Measurements from ENCODE around the gene SORBS2.
A peak's percentile ranks its signal among the peaks of the same experiment; 100 is the strongest.
"Not testable (repeated sequence)": the region's sequence is repeated elsewhere in the genome, so short reads cannot be mapped to it uniquely, and the experiment has no call there.

SORBS2 gene, protein sequence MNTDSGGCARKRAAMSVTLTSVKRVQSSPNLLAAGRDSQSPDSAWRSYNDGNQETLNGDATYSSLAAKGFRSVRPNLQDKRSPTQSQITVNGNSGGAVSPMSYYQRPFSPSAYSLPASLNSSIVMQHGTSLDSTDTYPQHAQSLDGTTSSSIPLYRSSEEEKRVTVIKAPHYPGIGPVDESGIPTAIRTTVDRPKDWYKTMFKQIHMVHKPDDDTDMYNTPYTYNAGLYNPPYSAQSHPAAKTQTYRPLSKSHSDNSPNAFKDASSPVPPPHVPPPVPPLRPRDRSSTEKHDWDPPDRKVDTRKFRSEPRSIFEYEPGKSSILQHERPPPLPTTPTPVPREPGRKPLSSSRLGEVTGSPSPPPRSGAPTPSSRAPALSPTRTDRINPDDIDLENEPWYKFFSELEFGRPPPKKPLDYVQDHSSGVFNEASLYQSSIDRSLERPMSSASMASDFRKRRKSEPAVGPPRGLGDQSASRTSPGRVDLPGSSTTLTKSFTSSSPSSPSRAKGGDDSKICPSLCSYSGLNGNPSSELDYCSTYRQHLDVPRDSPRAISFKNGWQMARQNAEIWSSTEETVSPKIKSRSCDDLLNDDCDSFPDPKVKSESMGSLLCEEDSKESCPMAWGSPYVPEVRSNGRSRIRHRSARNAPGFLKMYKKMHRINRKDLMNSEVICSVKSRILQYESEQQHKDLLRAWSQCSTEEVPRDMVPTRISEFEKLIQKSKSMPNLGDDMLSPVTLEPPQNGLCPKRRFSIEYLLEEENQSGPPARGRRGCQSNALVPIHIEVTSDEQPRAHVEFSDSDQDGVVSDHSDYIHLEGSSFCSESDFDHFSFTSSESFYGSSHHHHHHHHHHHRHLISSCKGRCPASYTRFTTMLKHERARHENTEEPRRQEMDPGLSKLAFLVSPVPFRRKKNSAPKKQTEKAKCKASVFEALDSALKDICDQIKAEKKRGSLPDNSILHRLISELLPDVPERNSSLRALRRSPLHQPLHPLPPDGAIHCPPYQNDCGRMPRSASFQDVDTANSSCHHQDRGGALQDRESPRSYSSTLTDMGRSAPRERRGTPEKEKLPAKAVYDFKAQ (N-terminal part only)

DNA sequence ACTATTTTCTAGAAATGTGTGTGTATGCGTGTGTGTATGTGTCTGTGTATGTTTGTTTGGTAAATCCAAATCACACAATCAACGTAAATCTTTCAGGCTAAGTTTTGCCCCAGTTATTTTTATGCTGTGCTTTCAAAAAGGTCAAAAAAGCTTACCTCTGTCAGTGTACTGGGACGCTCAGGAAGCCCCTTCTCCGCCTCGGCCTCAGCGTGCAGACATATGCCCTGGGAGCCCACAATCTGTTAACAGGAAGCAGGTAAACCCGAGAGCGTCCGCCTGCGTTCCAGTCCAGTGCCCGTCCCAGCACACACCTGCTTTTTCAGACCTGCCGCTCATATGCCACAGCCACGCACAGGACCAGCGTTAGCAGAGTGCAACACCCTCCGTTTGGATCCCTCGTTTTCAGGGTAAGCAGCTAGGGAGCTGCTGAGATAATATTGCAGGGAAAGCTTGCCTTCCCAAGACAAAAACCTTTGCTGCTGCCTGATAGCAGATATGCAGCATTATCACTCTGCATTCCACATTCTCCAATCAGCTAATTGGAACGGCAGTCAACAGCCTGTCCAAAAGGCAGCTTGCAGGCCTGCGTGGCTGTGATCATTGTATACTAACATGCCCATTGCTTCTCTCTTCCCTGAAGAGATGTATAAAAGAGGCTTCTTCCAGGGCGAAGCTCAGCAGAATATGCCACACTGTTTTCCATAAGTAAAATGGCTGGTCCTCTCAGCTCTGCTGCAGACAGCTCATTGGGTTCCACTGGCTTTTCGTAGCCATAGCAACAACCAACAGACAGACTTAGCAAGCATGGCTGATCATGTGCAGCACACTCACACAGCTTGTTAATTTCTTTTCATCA, at the start of gene SORBS2:
Gene SORBS2 (minus strand): TSS at position 686 of the 856 bp plus-strand sequence. CDS start 121,623 bp downstream, outside the sequence.
- peak; percentile 81 for DNase-seq

DNA sequence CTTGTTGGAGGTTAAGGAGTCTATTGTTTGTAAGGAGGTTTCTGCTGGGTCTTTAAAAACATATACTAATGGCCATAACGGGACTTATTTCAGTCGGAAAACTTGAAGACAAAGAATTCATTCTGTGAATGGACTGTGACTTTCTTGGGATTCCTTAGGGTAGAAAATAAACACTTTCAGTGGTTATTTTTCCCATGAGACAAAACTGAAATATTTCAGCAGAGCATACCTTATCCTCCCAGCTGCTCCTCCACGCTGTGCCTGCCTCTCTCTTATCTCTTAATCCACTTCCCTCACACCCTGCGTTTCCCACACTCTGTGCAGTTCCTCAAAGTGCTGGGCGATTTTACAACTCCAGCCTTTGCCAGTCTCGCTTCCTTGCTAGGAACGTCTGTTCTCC, 47.1 kb upstream of the SORBS2 start:
- DNase-seq: no peak

DNA sequence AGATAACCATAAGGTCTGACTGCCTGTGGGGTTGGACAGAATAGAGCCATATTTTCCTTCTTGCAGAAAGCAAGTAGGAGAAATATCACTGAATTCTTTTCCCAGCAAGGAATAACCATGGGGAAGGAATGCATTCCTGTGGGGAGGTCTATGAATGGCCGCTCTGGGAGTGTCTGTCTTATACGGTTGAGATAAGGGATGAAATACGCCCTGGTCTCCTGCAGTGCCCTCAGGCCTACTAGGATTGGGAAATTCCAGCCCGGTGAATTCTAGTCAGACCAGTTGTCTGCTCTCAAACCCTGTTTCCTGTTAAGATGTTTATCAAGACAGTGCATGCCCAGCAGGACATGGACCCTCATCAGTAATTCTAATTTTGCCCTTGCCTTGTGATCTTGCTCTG, 45.6 kb upstream of the SORBS2 start:
- DNase-seq: not testable (repeated sequence)

DNA sequence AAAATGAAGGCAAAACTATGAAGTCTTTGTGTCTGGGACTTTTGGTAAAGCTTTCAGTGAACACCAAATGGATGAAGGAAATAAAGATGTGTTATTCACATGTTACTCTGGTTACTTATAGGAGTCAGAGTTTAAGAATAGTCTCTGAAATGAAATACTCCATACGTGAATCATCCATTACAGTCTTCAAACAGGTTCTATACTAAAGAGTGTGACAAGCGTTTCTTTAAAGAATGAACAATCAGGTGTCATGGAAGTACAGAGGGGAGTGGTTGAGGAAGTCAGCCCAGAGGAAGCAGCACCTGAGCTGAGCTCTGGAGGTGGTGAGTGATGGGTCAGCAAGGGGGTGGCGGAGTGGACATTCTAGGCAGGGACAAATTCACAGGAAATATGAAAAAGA, 41.8 kb upstream of the SORBS2 start:
- DNase-seq: no peak

DNA sequence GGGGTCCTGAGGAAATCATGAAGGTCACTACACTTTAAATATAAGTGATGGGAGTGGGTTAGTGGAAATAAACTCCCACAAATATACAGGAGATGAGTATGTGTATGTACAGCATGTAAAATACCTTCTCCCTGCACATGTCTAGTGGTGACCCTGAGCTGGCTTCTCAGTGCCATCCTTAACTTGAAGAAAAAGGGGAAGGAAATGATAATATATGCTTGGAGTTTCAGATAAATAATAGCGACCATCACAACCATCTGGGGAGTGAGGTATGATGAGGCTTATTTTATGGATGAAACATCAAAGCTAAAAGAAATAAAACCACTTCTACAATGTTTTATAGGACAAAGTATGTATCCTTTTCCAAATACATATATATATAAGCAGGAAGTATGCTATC, 41.0 kb upstream of the SORBS2 start:
- no peak for DNase-seq

DNA sequence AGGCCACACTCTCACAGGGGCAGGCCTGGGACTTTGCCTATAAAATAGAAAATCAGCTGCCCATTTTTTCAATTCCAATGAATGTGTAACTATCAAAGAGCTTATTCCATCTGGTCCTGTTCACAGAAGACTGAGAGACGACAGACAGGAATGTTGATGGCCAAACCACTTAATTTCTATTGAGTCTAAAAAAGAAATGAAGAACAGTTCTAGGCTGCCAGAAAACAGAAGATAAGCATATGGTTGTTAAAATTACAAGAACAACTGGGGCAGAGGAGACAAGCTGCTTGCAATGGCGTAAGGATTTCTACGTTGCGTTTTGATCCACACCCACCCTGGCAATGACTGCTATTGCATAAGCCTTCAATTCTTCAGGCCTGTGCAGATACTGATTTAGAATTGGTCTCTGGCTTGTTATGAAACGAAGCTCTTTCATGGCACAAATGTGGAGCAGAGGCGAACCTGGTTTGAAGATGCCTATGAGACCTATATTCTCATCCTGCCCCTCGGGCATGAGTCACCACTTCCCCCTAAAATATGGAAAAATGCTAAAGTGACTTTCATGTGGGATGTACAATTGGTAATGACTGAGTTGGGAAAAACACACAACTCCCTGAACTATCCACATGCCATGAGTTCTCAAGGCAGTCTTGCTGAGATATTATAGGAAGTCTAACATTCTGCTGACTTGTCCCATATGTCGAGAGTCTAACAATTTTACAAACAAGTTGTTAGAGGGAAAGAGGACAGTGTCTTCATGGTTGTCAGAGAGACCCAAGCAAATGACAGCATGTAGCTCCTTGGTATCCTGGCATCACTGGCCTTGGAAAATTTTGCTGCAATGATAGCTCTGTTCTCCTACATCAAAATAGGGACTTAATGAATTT, 37.9 kb upstream of the SORBS2 start:
- DNase-seq: no peak

DNA sequence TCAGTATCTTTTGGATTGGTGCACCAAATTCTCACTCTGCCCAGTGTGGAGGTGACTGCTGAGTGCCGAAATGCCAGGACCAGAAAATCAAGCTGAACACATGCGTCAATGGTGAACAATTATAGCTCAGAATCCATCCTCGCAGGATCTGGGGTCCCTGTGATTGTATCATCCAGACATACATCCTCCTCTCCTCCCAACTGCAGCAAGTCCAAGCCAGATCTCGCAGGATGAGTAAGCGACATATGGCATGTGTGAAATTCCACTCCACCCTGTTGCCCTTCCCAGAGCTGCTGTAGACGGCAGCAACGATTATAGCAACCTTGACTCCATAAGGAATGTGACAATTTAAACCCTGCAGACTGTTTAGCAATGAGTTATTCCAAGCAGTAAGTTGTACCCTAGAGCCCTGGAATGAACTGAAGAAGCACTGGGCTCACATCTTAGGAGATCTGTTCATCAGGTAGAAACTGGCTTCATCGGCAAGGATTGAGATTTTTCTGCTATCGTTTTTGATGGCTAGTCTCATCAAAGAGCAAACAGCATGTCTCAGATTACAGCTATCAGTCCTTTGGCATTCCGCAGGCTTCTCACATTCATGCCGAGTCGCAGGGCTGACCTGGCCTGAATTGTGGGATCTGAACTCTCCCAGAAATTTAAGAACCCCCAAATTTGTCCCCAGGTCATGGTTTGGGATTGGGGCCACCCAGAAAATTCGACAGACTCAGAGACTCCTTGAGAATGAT, 35.5 kb upstream of the SORBS2 start:
- no peak for DNase-seq

DNA sequence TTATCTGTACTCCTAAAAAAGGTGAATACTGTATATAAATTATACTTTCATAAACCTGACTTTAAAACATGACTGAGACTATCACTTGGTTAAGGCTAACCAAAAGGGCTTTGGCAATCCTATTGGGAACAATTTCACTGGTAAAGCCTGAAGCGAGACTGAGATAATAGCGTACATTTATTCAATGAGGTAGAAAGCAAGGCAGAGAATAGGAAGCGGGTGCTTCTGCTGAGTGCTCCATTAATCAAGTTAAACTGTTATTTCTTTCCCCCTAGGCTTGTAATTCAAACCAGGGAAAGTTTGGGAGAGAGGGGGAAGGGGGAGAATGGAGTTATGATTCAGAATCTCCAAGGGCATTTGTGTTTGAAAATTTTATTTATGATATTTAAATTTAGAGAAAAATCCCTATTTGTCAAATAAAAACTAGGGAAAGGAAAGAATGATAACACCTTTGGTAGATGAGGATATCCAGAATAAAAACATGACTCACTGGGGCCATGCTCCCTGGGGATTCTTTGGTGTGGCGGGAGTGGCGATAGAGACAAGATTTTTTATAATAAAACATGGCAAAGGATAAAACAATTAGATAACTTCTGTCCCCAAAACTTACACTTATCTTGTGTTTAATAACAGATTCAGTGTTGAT, 34.6 kb upstream of the SORBS2 start:
- DNase-seq: no peak

DNA sequence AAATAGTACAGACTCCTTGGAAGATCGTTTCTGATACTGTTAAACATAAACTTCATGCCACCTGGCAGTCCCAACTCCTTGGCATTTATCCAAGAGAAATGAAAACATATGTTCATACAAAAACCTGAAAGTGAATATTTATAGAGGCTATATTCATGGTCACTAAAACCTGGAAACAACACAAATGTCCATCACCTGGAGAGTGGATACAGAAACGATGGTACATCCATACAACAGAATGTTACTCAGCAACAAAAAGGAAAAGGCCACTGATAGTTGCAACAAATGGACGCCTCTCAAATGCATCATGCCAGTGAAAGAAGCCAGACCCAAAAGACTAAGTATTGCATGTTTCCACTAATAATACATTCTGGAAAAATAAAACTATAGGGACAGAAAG, 34.0 kb upstream of the SORBS2 start:
- no peak for DNase-seq

DNA sequence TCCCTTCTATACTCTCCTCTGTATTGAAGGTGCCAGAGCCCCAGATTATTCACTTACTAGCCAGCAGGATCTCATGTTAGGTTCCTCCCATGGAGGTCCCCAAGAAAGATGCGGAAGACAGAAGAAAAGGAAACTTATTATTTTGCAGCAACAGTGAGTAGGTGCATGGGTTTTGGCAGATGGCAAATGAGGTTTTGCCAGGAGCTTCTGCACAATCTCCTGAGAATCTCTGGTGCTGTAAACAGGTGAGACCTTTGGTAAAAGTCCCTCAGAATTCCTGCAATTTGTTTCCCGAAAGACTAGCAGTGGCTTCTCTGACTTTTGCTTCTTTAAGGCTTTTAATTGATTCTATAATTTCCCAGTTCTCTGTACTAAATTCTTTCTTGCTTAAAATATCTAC, 29.5 kb upstream of the SORBS2 start:
- DNase-seq: no peak

DNA sequence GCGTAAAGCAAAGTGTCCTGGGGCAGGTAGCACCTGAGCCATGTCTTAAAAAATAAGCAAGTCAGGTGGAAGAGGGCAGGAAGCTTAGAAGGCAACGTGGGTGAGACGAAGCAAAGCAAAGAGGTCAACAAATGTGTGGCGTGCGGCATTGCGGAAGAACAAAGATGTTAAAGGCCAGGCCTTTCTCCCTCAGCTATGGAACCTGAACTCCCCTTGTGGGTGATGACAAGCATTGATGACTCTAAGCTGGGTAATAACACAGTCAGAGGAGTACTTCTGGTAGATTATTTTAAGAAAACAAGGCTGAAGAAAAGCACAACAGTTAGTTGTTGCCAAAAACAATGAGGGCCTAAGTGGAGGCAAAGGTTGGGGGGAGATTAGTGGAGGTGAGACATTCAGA, 29.0 kb upstream of the SORBS2 start:
- no peak for DNase-seq

DNA sequence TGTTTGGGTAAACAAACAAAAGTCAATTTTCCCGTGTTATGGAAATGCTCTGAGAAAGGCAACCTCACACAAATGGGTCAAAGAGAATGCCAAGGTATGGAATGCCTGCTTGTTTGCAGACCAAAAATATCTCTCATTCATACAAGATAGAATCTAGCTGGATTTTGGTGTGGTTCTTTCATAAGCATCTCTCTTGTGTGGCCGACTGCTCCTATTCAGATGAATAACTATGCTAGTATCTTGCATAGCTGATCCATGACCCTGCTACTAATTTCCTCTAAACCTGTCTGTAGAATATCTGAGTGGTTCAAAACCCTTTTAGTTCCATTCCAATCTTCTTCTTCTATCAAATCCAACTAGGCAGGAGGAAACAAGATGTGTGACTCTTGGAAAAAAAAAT, 28.2 kb upstream of the SORBS2 start:
- DNase-seq: no peak

DNA sequence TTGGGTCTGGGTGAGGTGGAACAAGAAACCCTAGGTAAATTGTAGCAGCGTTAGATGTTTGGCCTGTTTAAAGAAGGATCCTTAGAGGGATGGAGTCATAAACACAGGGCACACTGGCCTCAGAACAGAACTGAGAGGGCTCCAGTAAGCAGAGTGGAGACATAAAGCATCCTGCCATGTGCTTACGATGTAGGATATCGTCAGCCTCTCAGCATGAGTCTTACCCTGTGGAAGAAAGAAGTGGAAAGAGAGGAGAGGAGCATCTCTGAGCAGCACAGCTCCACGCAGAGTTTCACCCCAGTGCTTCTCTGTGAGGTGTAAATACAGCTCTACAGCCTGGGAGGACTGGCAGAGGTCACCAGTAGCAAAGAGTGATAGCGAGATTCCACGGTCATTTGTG, 27.8 kb upstream of the SORBS2 start:
- no peak for DNase-seq

DNA sequence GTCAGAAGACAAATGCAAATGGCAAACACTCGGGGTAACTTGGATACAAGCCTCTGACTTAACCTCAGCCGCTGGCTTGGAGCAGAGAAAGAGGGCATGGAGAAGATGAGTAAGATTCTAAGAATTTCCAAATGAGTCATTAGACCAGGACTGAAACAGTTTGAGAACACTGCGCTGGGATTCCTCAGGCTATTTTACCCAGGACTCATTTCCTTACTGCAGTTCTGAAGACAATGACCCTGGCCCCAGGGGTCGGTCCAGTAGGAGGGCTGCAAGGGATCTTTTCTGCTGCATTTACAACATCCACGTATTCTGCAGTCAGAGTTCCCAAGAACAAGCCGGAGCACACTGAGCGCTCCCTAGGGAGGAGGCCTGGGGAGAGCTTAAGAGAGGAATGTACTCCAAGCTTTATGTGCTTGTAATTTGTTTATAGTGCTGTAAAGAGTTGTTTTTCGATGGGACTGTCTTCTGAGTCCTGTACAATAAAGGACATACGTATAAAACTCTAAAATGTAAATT, 27.3 kb upstream of the SORBS2 start:
- DNase-seq: peak; percentile 94

DNA sequence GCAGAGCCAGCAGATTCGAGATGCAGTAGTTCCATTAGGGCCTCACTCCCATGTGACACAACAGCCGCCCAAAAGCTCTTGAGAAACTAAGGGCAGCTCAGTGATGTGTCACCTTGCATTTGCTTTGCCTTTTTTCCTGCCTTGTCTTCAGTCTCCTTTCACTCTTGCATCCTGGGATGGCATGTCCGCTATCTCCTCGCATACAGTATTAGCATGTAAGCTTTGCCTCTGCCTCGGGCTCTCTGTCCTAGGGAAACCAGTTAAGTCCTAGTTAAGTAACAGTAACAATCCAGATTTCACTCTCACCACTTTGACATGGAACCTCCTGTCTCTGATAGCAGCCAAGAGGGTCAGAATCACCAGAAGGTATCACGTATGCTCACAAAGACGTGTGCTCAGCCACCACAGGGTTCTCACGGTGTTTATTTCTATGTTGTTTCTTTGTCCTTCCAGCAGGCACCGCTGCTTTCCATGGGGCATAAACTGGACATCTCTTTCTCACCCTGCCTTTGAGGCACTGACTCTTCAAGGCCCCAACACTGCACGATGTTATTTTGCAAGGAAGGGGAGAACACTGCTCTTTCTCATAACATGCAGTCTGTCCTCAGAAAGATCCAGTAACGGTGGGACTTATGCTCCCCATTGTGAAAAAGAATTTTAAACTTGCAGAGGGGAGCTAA, 26.7 kb upstream of the SORBS2 start:
- no peak for DNase-seq

DNA sequence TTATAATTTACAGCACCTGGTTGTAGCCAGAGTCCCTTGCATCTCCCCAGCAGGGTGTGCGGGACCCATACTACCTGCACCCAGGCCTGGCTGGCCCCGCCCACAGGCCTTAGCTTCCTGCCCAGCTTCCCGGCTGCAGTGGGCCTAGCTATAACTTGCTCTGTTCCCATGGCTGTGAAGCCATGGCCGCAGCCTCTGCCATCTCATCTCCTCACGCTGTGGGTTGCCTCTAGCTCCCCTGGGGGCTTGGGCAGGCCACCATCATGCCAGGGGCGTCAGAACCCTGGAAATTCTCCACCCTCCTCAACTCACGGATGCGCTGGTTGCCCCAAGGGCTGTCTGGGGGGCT, 26.1 kb upstream of the SORBS2 start:
- DNase-seq: no peak

DNA sequence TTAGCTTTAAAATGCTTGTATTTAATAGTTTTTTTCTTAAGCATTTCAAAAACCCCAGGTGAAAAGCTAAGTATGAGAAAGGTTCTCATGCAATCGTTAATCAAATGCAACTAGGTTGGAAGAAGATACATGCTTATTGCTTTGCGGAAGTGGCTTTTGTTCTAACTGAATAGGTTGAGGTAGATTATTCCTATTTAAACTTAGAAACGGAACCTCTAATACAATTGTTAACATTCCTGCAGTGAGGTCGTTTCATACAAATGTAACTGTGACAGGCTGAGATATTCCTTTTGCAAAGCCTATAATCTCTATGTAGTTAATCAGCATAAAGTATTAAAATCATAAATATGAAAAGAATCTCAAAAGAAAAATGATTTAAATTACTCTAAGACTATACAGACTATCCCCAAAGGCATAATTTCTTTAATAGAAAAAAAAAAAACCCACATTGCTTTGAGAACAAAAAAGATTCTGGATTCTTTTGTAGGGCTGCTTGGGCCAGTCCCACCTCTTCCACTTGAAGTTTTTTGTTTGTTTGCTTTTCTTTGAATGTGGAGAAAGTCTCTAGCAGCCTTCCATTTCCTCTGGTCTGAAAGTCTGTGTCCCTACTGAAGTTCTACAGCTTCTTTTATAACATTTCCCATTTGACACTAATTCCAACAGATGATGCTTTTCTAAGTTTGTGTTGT, 25.6 kb upstream of the SORBS2 start:
- DNase-seq: no peak

DNA sequence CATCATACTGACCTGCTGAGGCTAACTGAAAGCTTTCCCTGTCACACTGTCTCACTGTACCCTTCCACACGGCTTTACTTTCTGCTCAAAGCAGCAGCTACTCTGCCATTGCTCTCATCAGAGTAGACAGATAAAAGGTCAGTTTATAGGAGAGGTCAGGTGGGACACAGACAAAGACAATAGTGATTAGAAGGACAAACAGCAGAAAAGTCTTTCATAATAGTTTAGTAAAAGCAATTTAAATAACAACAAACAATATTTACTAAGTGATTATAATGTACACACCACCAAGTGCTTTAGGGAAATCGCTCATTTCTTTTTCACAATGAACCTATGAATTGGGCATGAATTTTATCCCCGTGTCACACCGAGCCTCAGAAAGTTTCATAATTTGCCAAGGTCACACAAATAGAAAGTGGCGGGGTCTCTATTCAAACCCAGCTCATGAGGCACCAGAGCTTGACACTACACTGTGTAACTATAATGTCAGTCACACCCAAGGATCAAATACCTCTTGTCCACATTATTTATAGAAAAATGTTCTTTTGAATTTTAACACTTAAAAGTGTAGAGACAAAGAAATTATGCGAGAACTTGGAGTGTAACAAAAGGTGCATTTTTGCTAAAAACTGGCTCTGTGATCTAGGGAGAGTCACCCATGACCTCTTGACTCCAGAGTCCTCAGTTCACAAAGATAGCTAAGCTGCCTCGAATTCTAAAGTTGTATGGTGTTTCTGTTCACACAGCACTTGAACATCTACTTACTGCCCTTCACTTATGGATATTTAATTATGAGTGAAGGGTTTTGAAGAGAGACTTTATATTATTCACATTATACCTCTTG, 24.5 kb upstream of the SORBS2 start:
- no peak for DNase-seq
